Measurements from ENCODE around the gene HLA-DMA.

HLA-DMA gene

GRCh38 chr6:32920715-32921114 is 32.2 kb downstream of the HLA-DMA start:
- no peak for DNase-seq

- no peak for DNase-seq
Observed at GRCh38 chr6:32912951-32913350, 39.9 kb downstream of the HLA-DMA start.

- DNase-seq: no peak
Observed at GRCh38 chr6:32908897-32909296, 44.0 kb downstream of the HLA-DMA start.

- DNase-seq: peak in 1 of 2 experiments; percentile 39
Observed at GRCh38 chr6:32906539-32906938, 46.4 kb downstream of the HLA-DMA start.

- no peak for DNase-seq
Observed at GRCh38 chr6:32905078-32905477, 47.8 kb downstream of the HLA-DMA start.

GRCh38 chr6:32903952-32904351 is 48.9 kb downstream of the HLA-DMA start:
- no peak for DNase-seq
